GM23338 (cell line): ENCODE measurements around the gene MARF1.

Experiments used
- CREB1 ChIP-seq: fragments of 250-450 bp; sonication (Bioruptor Pico); IDR thresholded peaks from 2 replicates; pipeline ENCODE4 v1.5.0; 2020; ENCODE audit warnings: low read depth, mild to moderate bottlenecking, moderate library complexity
- EZH2 ChIP-seq: fragments of 200-600 bp; sonication (generic); IDR thresholded peaks from one replicate; pipeline ENCODE4 v1.8.0; 2017; ENCODE audit warnings: antibody characterized with exemption, mild to moderate bottlenecking, low read depth; ENCODE audit not compliant: unreplicated experiment
- EZH2phosphoT487 ChIP-seq: fragments of 200-600 bp; sonication (generic); IDR thresholded peaks from one replicate; pipeline ENCODE4 v1.8.1; 2018; ENCODE audit warnings: antibody characterized with exemption; ENCODE audit not compliant: unreplicated experiment
- JUNB ChIP-seq: IDR thresholded peaks from one replicate; pipeline ENCODE4 v1.6.1; 2016; ENCODE audit warnings: antibody characterized with exemption; ENCODE audit not compliant: unreplicated experiment
- NANOG ChIP-seq: IDR thresholded peaks from 2 replicates; pipeline ENCODE4 v1.6.1; 2016; ENCODE audit warnings: antibody characterized with exemption, borderline replicate concordance
- POLR2AphosphoS5 ChIP-seq: IDR thresholded peaks from 2 replicates; pipeline ENCODE4 v1.6.1; 2016; ENCODE audit warnings: antibody characterized with exemption, low read depth
- STAT1 ChIP-seq: IDR thresholded peaks from one replicate; pipeline ENCODE4 v1.6.1; 2016; ENCODE audit warnings: antibody characterized with exemption; ENCODE audit not compliant: unreplicated experiment
- ZNF114 ChIP-seq: fragments of 250-450 bp; sonication (Bioruptor Pico); IDR thresholded peaks from 2 replicates; pipeline ENCODE4 v1.5.0; 2020; ENCODE audit warnings: mild to moderate bottlenecking, moderate library complexity
- ZNF331 ChIP-seq: fragments of 250-450 bp; sonication (Bioruptor Pico); IDR thresholded peaks from 2 replicates; pipeline ENCODE4 v1.5.0; 2020; ENCODE audit warnings: low read depth, mild to moderate bottlenecking, moderate library complexity
- TF ChIP-seq, protein P1 (sequence below), 2 experiments: fragments of 200-600 bp in 1 of 2; sonication (generic) in 1 of 2; conservative IDR thresholded peaks; 2 replicates each; pipeline versions ENCODE4 v1.5.1 to v1.6.1; 2016 to 2017; ENCODE audit warnings: antibody characterized with exemption in 2 of 2, low read depth in 2 of 2, mild to moderate bottlenecking in 2 of 2, moderate library complexity in 1 of 2
- TF ChIP-seq, protein P2 (sequence below): IDR thresholded peaks from one replicate; pipeline ENCODE4 v1.6.1; 2018; ENCODE audit warnings: antibody characterized with exemption; ENCODE audit not compliant: unreplicated experiment
- TF ChIP-seq, protein P3 (sequence below): IDR thresholded peaks from 2 replicates; pipeline ENCODE4 v1.6.1; 2016; ENCODE audit warnings: antibody characterized with exemption

DNA sequence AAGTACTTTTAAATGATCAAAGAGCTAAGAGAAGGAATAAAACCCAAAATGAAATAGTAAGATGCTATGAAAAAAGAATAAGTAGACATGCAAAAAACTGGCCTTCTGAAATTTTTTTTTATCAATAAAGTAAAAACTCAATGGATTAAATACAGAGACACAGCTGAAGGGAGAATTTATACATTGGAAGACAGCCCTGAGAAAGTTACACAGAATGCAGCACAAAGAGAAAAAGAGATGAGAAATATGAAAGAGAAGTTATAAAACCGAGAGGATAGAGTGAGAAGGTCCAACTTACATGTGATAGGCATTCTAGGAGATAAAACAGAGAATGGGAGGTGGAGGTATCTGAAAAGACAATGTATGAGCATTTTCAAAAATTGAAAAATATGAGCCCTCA lies 57.0 kb downstream of the MARF1 start:
- no peak for TF ChIP-seq POLR2AphosphoS5
- TF ChIP-seq, protein P1, sequence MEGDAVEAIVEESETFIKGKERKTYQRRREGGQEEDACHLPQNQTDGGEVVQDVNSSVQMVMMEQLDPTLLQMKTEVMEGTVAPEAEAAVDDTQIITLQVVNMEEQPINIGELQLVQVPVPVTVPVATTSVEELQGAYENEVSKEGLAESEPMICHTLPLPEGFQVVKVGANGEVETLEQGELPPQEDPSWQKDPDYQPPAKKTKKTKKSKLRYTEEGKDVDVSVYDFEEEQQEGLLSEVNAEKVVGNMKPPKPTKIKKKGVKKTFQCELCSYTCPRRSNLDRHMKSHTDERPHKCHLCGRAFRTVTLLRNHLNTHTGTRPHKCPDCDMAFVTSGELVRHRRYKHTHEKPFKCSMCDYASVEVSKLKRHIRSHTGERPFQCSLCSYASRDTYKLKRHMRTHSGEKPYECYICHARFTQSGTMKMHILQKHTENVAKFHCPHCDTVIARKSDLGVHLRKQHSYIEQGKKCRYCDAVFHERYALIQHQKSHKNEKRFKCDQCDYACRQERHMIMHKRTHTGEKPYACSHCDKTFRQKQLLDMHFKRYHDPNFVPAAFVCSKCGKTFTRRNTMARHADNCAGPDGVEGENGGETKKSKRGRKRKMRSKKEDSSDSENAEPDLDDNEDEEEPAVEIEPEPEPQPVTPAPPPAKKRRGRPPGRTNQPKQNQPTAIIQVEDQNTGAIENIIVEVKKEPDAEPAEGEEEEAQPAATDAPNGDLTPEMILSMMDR (conservative IDR thresholded peaks at IDR 0.05; ENCODE audit: low read depth in 2 of 2) = no peak
- TF ChIP-seq, protein P2, sequence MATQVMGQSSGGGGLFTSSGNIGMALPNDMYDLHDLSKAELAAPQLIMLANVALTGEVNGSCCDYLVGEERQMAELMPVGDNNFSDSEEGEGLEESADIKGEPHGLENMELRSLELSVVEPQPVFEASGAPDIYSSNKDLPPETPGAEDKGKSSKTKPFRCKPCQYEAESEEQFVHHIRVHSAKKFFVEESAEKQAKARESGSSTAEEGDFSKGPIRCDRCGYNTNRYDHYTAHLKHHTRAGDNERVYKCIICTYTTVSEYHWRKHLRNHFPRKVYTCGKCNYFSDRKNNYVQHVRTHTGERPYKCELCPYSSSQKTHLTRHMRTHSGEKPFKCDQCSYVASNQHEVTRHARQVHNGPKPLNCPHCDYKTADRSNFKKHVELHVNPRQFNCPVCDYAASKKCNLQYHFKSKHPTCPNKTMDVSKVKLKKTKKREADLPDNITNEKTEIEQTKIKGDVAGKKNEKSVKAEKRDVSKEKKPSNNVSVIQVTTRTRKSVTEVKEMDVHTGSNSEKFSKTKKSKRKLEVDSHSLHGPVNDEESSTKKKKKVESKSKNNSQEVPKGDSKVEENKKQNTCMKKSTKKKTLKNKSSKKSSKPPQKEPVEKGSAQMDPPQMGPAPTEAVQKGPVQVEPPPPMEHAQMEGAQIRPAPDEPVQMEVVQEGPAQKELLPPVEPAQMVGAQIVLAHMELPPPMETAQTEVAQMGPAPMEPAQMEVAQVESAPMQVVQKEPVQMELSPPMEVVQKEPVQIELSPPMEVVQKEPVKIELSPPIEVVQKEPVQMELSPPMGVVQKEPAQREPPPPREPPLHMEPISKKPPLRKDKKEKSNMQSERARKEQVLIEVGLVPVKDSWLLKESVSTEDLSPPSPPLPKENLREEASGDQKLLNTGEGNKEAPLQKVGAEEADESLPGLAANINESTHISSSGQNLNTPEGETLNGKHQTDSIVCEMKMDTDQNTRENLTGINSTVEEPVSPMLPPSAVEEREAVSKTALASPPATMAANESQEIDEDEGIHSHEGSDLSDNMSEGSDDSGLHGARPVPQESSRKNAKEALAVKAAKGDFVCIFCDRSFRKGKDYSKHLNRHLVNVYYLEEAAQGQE = no peak
- no peak for TF ChIP-seq ZNF114
- no peak for TF ChIP-seq STAT1
- no peak for TF ChIP-seq EZH2phosphoT487
- no peak for TF ChIP-seq EZH2
- no peak for TF ChIP-seq JUNB
- TF ChIP-seq CREB1 (CRISPR knock-in tag) = no peak
- TF ChIP-seq, protein P3, sequence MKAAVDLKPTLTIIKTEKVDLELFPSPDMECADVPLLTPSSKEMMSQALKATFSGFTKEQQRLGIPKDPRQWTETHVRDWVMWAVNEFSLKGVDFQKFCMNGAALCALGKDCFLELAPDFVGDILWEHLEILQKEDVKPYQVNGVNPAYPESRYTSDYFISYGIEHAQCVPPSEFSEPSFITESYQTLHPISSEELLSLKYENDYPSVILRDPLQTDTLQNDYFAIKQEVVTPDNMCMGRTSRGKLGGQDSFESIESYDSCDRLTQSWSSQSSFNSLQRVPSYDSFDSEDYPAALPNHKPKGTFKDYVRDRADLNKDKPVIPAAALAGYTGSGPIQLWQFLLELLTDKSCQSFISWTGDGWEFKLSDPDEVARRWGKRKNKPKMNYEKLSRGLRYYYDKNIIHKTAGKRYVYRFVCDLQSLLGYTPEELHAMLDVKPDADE = no peak
- TF ChIP-seq ZNF331 (CRISPR knock-in tag) = no peak
- no peak for TF ChIP-seq NANOG
